MG63 (cell line): ENCODE results near the gene TBX2. TPM values are rescaled to one million over a fixed set of nuclear protein-coding genes. Genes with fewer than 3 reads are reported as not detected.
A peak's percentile ranks its signal among the peaks of the same experiment; 100 is the strongest.
"Not testable (repeated sequence)": the region's sequence is repeated elsewhere in the genome, so short reads cannot be mapped to it uniquely, and the experiment has no call there.

Experiments used
- DNase-seq: peaks from one replicate; pipeline ENCODE4 v3.0.0-alpha.2; 2020
- H3K27me3 ChIP-seq: fragments of 250-450 bp; sonication (Bioruptor Pico); 2 replicates; pipeline ENCODE4 v1.5.1; 2020; ENCODE audit warnings: mild to moderate bottlenecking, moderate library complexity
- H3K36me3 ChIP-seq: fragments of 250-450 bp; sonication (Bioruptor Pico); 2 replicates; pipeline ENCODE4 v1.5.1; 2020; ENCODE audit warnings: mild to moderate bottlenecking, moderate library complexity
- H3K4me3 ChIP-seq: fragments of 250-450 bp; sonication (Bioruptor Pico); 2 replicates; pipeline ENCODE4 v1.5.1; 2020; ENCODE audit warnings: mild to moderate bottlenecking, moderate library complexity
- H3K9me3 ChIP-seq: fragments of 250-450 bp; sonication (Bioruptor Pico); 2 replicates; pipeline ENCODE4 v1.5.1; 2020; ENCODE audit warnings: mild to moderate bottlenecking, moderate library complexity
- total RNA-seq: library from RNA; depleted of rRNA; stranded (reverse); fragments of >200 nt; shearing (Covaris generic); gene quantifications from 2 replicates; pipeline ENCODE4 v1.2.3, GENCODE V29; 2014; ENCODE audit warnings: low replicate concordance

Gene TBX2
- total RNA-seq, 1 experiment from 2014 or later = 8.3 TPM

GRCh38 chr17:61448042-61448441, 48.4 kb downstream of the TBX2 start:
- no peaks in the 10 kb centered on the region for H3K27me3 ChIP-seq

GRCh38 chr17:61449140-61449539, 49.5 kb downstream of the TBX2 start:
- H3K27me3 ChIP-seq, H3K36me3 ChIP-seq, H3K4me3 ChIP-seq, H3K9me3 ChIP-seq, DNase-seq: not testable (repeated sequence)

More at GRCh38 chr17:61448042-61448441, 48.4 kb downstream of the TBX2 start:
- H3K36me3 ChIP-seq = no peaks in the 10 kb centered on the region
- H3K4me3 ChIP-seq = no peak overlapping the region
- DNase-seq = no peak
- no peaks in the 10 kb centered on the region for H3K9me3 ChIP-seq

GRCh38 chr17:61449707-61450640, 50.3 kb downstream of the TBX2 start:
- Histone ChIP-seq H3K4me3 (no peak overlapping the region), H3K36me3 (no peaks in the 10 kb centered on the region), H3K27me3 (no peaks in the 10 kb centered on the region), H3K9me3 (no peaks in the 10 kb centered on the region)
- no peak for DNase-seq

- DNase-seq = no peak
- Histone ChIP-seq H3K4me3 (no peak overlapping the region), H3K27me3 (no peaks in the 10 kb centered on the region), H3K9me3 (no peaks in the 10 kb centered on the region), H3K36me3 (no peaks in the 10 kb centered on the region)
Observed at GRCh38 chr17:61450641-61451537, 51.2 kb downstream of the TBX2 start.

- Histone ChIP-seq H3K4me3 (peak overlapping the region; percentile 49), H3K36me3 (no peaks in the 10 kb centered on the region), H3K27me3 (no peaks in the 10 kb centered on the region), H3K9me3 (no peaks in the 10 kb centered on the region)
- DNase-seq = no peak
Observed at GRCh38 chr17:61451538-61452300, 52.1 kb downstream of the TBX2 start.

- H3K27me3 ChIP-seq = no peaks in the 10 kb centered on the region
- H3K9me3 ChIP-seq = no peaks in the 10 kb centered on the region
- peak within 1 kb of the TSS; percentile 49 for H3K4me3 ChIP-seq
- H3K36me3 ChIP-seq = no peaks in the 10 kb centered on the region
- peak; percentile 72 for DNase-seq
Observed at GRCh38 chr17:61452301-61453290, 53.0 kb downstream of the TBX2 start, which contains the start of gene TBX4. Gene TBX4 (plus strand): TSS chr17:61452422. CDS start chr17:61456491, 4,069 bp downstream.

- Histone ChIP-seq H3K27me3 (no peaks in the 10 kb centered on the region), H3K36me3 (no peaks in the 10 kb centered on the region), H3K4me3 (peak overlapping the region; percentile 5), H3K9me3 (no peaks in the 10 kb centered on the region)
- no peak for DNase-seq
Observed at GRCh38 chr17:61453566-61454380, 54.1 kb downstream of the TBX2 start.

- DNase-seq = no peak
- H3K9me3 ChIP-seq = no peaks in the 10 kb centered on the region
- H3K27me3 ChIP-seq = no peaks in the 10 kb centered on the region
- H3K36me3 ChIP-seq = no peaks in the 10 kb centered on the region
- H3K4me3 ChIP-seq = peak overlapping the region; percentile 5
Observed at GRCh38 chr17:61454381-61455323, 55.0 kb downstream of the TBX2 start.

GRCh38 chr17:61455324-61456060, 55.8 kb downstream of the TBX2 start:
- Histone ChIP-seq H3K27me3 (no peaks in the 10 kb centered on the region), H3K4me3 (no peak overlapping the region), H3K36me3 (no peaks in the 10 kb centered on the region), H3K9me3 (no peaks in the 10 kb centered on the region)
- DNase-seq = no peak

- no peak for DNase-seq
- Histone ChIP-seq H3K9me3 (no peaks in the 10 kb centered on the region), H3K4me3 (no peak overlapping the region), H3K36me3 (no peaks in the 10 kb centered on the region), H3K27me3 (no peaks in the 10 kb centered on the region)
Observed at GRCh38 chr17:61456061-61456681, 56.5 kb downstream of the TBX2 start.

GRCh38 chr17:61456688-61457225, 57.1 kb downstream of the TBX2 start:
- H3K36me3 ChIP-seq = no peaks in the 10 kb centered on the region
- no peaks in the 10 kb centered on the region for H3K27me3 ChIP-seq
- H3K9me3 ChIP-seq = no peaks in the 10 kb centered on the region
- no peak for DNase-seq
- H3K4me3 ChIP-seq = no peak overlapping the region

GRCh38 chr17:61457226-61457983, 57.8 kb downstream of the TBX2 start:
- no peaks in the 10 kb centered on the region for H3K27me3 ChIP-seq
- no peaks in the 10 kb centered on the region for H3K36me3 ChIP-seq
- DNase-seq = no peak
- no peak overlapping the region for H3K4me3 ChIP-seq
- H3K9me3 ChIP-seq = no peaks in the 10 kb centered on the region
